ENCODE results near the gene CETP.
"Not testable (repeated sequence)": the region's sequence is repeated elsewhere in the genome, so short reads cannot be mapped to it uniquely, and the experiment has no call there.

The CETP gene

DNA sequence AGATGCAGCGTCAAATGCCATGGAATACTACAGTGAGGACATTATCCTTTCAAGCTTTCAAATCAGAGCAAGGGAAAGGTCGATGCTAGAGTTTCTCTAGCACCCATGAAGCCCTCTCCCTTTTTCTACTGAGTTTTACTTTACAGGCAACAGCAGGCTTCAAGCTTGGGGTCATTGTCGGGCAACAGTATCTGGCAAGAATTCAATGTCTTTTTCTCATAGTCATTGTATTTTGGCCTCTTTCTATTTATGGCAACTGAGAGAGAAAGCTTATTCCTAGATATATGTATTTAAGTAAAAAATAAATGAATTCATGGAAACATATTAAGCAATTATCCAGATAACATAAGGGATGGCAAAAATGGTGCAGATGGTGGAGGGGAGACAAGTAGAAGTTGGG is 364 bp upstream of the CETP start:
- DNase-seq = no peak

DNA sequence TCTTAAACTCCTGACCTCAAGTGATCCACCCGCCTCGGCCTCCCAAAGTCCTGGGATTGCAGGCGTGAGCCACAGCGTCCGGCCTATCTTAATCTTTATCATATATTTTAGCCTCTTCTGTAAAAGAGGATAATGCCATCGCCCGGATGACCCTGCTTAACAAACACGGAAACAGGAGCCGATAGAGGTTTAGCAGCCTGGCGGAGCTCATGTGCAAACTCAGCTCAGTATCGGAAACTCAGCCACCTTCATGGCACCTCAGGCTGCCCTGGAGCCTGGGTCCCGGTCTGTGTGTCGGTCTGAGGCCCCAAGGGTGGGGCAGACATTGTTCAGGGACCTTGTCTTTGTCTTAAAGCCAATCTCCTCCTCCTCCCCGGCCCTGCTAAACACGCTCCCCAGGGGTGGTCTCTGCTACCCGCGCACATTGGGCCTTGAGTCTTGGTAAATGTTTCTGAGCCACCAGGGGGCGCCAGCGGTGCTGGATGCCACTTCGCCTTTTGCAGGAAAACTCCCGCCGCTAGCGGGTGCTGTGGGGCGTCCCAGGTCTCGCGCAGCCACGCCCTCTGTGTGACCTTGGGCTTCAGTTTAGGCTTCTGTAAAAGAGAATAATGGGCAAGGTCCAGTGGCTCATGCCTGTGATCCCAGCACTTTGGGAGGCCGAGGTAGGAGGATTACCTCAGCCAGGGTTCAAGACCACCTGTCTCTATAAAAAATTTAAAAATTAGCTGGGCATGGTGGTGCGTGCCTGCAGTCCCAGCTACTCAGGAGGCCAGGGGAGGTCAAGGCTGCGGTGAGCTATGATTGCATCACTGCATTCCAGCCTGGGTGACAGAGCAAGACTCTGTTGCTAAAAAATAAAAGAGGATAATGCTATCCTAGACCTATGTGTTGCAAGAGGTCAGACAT is 2.7 kb downstream of the CETP start:
- DNase-seq = peak; percentile 1 to 47 (median 12)

GRCh38 chr16:56965149-56966092 is 3.7 kb downstream of the CETP start:
- no peak for DNase-seq

GRCh38 chr16:56966093-56966475 is 4.3 kb downstream of the CETP start:
- no peak for DNase-seq

- no peak for DNase-seq
Measured at GRCh38 chr16:56967733-56968132, 6.0 kb downstream of the CETP start.

- DNase-seq = no peak
Measured at GRCh38 chr16:56969769-56970168, 8.0 kb downstream of the CETP start.

DNA sequence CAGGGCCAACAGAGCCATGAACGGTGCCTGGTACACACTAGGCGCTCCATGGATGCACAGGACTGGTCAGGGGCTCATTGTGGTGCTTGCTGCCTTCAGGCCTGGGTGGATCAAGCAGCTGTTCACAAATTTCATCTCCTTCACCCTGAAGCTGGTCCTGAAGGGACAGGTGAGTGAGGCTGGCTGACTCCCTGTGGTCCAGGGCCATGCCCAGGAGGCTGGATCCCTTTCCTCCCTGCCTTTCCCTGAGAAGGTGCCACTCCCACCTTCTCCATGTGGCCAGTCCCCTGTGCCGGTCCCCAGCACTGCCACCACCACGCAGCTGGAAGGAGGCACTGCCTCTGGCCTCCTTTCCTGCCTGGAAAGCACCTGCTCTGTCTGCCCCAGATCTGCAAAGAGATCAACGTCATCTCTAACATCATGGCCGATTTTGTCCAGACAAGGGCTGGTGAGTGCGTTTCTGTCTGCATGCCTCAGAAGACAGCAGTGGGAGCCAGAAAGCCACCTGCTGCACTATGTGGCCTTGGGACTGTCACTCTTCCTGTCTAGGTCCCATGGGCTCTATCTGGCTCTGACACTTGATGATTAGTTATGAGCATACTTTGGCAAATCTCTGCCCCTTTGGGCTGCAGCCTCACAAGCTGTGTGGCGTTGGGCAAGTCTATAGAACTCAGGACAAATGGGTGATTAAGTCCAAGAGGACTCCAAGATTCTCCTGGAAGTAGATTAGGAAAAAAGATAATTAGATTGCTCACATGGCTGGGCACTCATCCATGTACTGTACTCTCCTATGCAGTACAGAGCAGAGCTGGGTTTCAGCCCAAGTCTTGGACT is 9.4 kb downstream of the CETP start:
- DNase-seq = no peak

GRCh38 chr16:56971768-56972043 is 10.0 kb downstream of the CETP start:
- DNase-seq = no peak

- DNase-seq = no peak
Measured at GRCh38 chr16:56972403-56973293, 10.9 kb downstream of the CETP start.

GRCh38 chr16:56973294-56973689 is 11.5 kb downstream of the CETP start:
- no peak for DNase-seq

- not testable (repeated sequence) for DNase-seq
Measured at GRCh38 chr16:56973899-56974298, 12.1 kb downstream of the CETP start.

- DNase-seq = no peak
Measured at GRCh38 chr16:56974549-56975300, 13.0 kb downstream of the CETP start.

GRCh38 chr16:56975714-56976113 is 14.0 kb downstream of the CETP start:
- no peak for DNase-seq

- DNase-seq = no peak
Measured at GRCh38 chr16:56977216-56977615, 15.5 kb downstream of the CETP start.

DNA sequence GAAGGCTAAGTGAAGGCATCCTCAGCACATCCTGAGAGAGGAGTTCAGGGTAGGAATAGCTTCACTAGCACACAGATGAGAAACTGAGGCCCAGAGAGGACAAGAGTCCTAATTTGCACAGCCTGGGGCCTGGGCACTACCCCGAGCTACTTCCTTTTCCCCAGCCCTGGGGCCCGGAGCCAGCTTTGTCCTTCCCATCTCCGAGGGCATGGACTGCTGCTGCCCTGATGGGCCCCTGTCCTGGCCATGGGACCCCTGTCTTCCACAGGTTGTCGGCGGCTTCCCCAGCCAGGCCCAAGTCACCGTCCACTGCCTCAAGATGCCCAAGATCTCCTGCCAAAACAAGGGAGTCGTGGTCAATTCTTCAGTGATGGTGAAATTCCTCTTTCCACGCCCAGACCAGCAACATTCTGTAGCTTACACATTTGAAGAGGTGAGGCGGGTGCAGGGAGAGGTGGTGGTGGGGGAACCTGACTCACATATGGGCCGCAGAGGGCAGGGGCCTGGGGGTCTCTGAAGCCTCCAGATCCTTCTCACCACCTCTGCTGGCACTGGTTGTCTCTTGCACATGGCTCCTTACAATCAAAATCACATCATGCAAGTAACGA is 16.2 kb downstream of the CETP start:
- DNase-seq = no peak

- DNase-seq = no peak
Measured at GRCh38 chr16:56980201-56980535, 18.4 kb downstream of the CETP start.

DNA sequence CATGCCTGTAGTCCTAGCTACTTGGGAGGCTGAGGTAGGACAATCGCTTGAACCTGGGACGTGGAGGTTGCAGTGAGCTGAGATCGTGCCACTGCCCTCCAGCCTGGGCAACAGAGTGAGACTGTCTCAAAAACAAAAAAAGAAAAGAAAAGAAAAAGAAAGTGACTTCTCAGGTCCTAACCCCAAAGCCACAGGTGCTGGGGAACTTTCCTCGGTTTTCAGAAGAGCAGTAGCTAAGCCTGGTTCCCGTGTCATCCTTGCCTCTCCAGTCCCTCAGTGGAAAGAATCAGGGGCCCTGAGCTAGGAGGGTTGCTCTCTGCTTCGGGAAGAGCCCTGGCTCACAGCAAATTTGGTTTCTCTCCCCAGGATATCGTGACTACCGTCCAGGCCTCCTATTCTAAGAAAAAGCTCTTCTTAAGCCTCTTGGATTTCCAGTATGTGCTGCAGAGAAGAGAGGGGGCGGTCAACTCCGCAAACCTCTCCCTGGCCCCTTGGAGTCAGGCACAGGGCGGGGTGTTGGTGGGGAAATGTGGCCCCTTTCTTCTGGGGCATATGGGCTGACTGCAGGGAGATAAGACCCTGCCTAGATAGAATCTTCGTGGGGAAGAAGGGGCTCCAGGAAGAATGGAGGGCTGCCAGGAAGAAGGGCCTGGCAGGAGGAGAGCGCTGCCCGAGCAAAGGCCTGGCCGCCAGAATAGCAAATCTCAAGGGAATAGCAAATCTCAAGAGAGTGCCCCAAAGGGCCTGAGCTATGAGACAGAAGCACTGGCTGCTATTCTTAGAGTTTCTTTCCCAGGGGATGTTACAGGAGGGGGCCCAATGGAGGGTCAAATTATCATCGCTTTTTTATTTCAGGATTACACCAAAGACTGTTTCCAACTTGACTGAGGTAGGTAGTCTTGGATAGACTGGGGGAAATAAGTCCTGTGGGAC is 19.3 kb downstream of the CETP start:
- no peak for DNase-seq

DNA sequence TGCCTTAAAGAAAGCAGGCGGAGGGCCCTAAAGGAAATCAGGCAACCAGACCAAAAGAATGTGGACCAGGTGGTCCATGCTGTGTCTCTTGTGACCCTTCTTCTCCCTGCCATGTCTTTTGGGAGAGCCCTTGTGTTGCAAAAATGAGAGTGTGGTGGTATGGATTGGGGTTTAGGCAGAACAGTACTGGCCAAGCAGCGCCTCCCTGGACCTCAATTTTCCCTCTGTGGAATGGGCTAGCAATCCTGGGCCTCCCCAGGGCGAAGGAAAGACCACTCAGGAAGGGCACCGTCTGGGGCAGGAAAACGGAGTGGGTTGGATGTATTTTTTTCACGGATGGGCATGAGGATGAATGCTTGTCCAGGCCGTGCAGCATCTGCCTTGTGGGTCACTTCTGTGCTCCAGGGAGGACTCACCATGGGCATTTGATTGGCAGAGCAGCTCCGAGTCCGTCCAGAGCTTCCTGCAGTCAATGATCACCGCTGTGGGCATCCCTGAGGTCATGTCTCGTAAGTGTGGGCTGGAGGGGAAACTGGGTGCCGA is 20.1 kb downstream of the CETP start:
- no peak for DNase-seq

GRCh38 chr16:56982695-56983094 is 20.9 kb downstream of the CETP start:
- no peak for DNase-seq

Measured in NCI-H1417 (cell line).